GM12872 (cell line): ENCODE data around the gene TMEM132C.

Experiments
- CTCF ChIP-seq: IDR thresholded peaks from 3 replicates; pipeline ENCODE4 v1.5.1; 2011; ENCODE audit warnings: low read depth, mild to moderate bottlenecking, low read length, moderate library complexity; ENCODE audit not compliant: insufficient read depth

Gene TMEM132C

DNA sequence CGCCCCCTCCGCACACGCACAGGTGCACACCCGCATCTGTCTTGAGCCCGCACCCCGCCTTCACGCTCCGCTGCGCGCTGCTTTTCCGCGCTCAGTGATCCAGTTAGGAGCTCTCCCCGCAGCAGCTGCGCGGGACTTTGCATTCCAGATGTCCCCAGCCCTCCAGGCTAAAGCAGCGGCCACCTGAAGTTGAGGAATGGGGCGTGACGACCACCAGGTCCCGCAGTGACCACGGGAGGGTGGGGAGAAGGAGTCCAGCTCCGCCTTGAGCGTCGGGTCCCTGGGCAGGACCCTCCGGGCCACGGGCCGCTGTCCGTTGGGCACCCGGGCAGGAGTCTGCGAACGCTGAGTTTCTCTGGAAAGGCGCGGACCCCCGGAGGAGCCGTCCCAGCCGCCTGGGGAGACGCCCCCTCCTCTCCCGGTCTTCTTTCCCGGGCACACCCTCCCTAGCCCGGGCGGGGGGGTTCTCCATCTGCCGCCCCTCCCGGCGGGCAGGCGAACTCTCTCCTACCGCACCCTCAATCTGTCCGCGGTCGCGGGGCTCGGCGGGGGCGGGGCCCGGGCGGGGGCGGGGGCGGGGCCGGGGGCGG lies 334 bp upstream of the TMEM132C start:
- TF ChIP-seq CTCF: no peak

GRCh38 chr12:128267651-128268378 lies 845 bp downstream of the TMEM132C start:
- no peak for TF ChIP-seq CTCF

GRCh38 chr12:128268379-128268995 lies 1.5 kb downstream of the TMEM132C start:
- no peak for TF ChIP-seq CTCF

DNA sequence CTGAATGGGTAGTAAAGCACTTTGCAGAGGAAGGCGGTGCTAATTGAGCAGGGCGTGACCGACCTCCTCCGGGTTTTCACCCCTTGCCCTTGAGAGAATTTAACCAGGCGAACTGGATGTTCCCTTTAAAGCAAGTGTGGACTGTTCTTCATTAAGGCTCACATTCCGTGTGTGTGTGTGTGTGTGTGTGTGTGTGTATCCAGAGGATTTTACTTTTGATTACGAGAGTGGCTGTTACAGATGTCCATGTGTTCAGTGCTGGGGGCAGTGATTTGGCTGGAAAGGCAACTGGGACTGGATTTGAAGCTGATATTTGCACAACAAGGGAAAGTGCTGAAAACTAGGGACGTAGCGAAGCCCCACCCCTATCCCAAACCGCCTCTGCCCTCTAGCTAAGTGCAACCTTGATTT lies 2.2 kb downstream of the TMEM132C start:
- no peak for TF ChIP-seq CTCF

- no peak for TF ChIP-seq CTCF
These were observed 9.5 kb downstream of the TMEM132C start for GRCh38 chr12:128276471-128276870.

- TF ChIP-seq CTCF: no peak
These were observed 20.0 kb downstream of the TMEM132C start for GRCh38 chr12:128286970-128287369.

DNA sequence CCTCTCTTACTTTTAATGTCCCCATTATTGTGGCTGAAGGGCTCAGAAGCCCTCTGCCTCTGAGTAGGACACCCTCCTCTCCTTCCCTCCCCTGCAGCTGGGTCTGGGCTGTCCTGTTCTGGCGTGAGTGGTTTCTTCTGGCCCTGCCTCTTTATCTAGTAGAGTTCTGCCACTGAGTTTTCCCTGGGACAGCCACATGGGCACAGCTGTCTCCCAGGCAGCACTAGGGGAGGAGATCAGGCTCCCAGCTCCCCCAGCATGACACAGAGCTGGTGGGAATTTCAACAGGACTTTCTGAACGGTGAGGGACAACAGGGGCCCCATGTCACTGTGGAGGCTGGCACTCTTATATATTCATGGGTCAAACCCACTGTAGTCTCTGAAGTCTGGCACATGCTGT lies 21.4 kb downstream of the TMEM132C start:
- no peak for TF ChIP-seq CTCF
